Bronchial epithelial cell (primary cell): ENCODE measurements around the gene TTC39C. TPM values are rescaled to one million over a fixed set of nuclear protein-coding genes. Genes with fewer than 3 reads are reported as not detected.

Experiments
- DNase-seq: peaks from one replicate; pipeline ENCODE4 v3.0.0-alpha.2; 2010; ENCODE audit warnings: low read depth
- FAIRE-seq: peaks from 2 replicates; lab custom pipeline; 2011; peaks lifted over from hg19 to GRCh38; lab: Jason Lieb, UNC
- H3K27me3 ChIP-seq: 2 replicates; pipeline ENCODE4 v1.5.1; 2011; ENCODE audit warnings: low read length; ENCODE audit not compliant: control insufficient read depth, insufficient read depth
- H3K36me3 ChIP-seq: 2 replicates; pipeline ENCODE4 v1.5.1; 2011; ENCODE audit warnings: low read length; ENCODE audit not compliant: control insufficient read depth, insufficient read depth
- H3K4me3 ChIP-seq: 2 replicates; pipeline ENCODE4 v1.5.1; 2011; ENCODE audit warnings: mild to moderate bottlenecking, low read depth, low read length, control low read depth
- CTCF ChIP-seq: IDR thresholded peaks from 2 replicates; pipeline ENCODE4 v1.5.1; 2011; ENCODE audit warnings: mild to moderate bottlenecking, moderate library complexity, low read length, control low read depth, inconsistent platforms; ENCODE audit not compliant: insufficient read depth, severe bottlenecking
- total RNA-seq: library from RNA; depleted of rRNA; stranded (reverse); fragments of >200 nt; gene quantifications from 2 replicates; pipeline ENCODE4 v1.2.1, GENCODE V29; 2014

TTC39C gene
- total RNA-seq, 1 donor from 2014 or later, result 15.3 TPM

- TF ChIP-seq CTCF, result no peak
- no peak for DNase-seq
- FAIRE-seq, result no peak
Observed at GRCh38 chr18:24114924-24115549, 100.5 kb downstream of the TTC39C start.

GRCh38 chr18:24115628-24116027, 101.1 kb downstream of the TTC39C start:
- no peak for FAIRE-seq

More at GRCh38 chr18:24114924-24115549, 100.5 kb downstream of the TTC39C start:
- no peak overlapping the region for H3K4me3 ChIP-seq
- peaks cover 3% of the 10 kb centered on the region for H3K36me3 ChIP-seq
- no peaks in the 10 kb centered on the region for H3K27me3 ChIP-seq

DNA sequence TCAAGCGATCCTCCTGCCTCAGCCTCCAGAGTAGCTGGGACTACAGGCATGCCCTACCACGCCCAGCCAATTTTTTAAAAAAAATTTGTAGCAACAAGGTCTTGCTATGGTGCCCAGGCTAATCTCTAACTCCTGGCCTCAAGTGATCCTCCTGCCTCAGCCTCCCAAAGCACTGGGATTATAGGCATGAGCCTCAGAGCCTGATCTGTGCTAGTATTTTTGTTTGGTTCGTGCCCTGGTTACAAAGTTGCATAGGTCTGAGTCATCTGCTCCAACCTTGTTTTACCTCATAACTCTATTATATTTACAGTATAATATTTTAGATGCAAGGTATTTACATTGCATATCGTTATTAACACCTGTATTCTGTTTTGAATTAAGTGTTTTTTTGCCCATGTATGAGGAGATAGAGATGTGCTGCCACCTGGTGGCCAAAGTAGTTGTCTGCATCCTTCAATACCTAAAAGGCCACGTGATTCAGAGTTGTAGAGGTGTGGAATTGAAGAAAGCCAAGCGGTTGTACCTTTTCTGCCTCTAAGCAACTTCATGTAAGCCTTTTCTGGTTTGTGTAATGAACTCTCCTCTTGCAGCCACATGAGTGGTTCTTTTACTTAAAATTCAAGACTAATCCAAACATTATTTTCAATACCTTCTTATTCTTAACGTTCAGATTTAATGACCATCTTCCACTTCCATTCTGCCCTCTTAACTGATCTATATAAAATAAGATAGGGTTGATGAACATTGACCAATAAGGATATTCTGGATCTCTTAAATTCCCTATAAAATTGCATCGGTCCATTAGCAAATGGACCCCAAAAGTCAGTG, 104.4 kb downstream of the TTC39C start:
- H3K4me3 ChIP-seq, result no peak overlapping the region
- peak; percentile 67 for TF ChIP-seq CTCF
- no peaks in the 10 kb centered on the region for H3K27me3 ChIP-seq
- H3K36me3 ChIP-seq, result peaks cover 3% of the 10 kb centered on the region
- DNase-seq (peak; percentile 80), FAIRE-seq (no peak)

More at GRCh38 chr18:24115628-24116027, 101.1 kb downstream of the TTC39C start:
- TF ChIP-seq CTCF, result no peak
- H3K36me3 ChIP-seq, result peaks cover 3% of the 10 kb centered on the region
- no peak overlapping the region for H3K4me3 ChIP-seq
- DNase-seq, result no peak
- no peaks in the 10 kb centered on the region for H3K27me3 ChIP-seq

- H3K36me3 ChIP-seq, result peaks cover 2% of the 10 kb centered on the region
- H3K27me3 ChIP-seq, result no peaks in the 10 kb centered on the region
- no peak for FAIRE-seq
- no peak for DNase-seq
- TF ChIP-seq CTCF, result no peak
- no peak overlapping the region for H3K4me3 ChIP-seq
Observed at GRCh38 chr18:24120676-24121075, 106.1 kb downstream of the TTC39C start.

DNA sequence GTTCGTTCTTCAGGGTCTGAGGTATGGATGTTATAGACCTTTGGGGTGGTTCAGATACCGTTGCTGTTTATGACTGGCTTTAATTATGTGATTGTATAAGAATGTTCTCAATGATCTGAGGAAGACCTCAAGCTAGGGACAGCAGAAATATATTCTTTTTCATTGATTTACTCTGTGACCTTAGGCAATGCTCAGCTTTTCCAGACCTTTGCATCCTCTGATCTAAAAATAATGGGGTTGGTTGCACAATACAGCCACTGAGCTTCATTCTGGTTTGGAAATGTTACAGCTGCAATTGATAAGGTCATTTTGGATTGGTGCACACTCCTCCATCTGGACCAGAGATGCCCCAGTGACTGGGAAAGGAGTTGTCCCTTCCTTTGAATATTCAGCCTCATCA, 107.1 kb downstream of the TTC39C start:
- Histone ChIP-seq H3K27me3 (no peaks in the 10 kb centered on the region), H3K4me3 (no peak overlapping the region), H3K36me3 (peaks cover 2% of the 10 kb centered on the region)
- no peak for TF ChIP-seq CTCF
- FAIRE-seq (no peak), DNase-seq (no peak)
